DMS 273 (cell line): Measurements from ENCODE around the gene GREM1.

Experiments
- DNase-seq: peaks from one replicate; lab custom pipeline; 2025; ENCODE audit not compliant: unreplicated experiment; lab: John Stamatoyannopoulos, UW

Gene GREM1

DNA sequence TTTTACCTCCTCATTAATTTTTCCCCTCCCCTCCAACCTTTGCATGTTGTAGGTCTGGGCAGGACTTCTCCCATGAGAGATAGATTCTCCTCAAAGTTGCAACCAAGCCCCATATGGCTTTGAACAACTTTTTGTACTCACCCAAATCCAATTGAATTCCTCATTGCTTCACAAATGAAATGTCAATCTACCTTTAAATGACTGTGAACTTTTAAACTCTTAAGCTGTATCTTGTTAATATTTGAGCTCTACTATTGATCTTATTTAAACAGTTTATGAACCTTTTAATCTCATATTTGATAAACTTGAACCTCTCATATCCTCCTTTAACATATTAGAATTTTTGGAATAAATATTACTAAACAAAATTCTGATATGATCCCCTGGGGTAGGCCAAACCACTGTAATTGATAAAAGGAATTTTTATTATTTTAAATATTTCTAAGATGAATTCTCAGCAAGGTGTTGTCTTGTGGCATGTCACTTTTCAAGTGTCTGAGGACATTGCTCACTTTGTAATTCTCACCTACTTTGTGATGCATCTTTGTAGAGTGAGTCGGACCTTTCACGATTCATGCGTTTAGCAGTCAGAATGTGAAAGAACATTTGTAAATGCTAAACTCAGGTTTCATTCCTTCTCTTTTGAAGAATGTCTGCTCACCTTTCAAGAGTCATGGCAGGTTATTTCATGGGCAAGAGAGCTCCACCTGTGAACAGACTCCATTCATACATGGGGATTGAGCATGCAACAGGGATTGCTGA lies 23.4 kb upstream of the GREM1 start:
- DNase-seq, result no peak

- DNase-seq, result no peak
These were observed 18.9 kb upstream of the GREM1 start for GRCh38 chr15:32698773-32699390.

DNA sequence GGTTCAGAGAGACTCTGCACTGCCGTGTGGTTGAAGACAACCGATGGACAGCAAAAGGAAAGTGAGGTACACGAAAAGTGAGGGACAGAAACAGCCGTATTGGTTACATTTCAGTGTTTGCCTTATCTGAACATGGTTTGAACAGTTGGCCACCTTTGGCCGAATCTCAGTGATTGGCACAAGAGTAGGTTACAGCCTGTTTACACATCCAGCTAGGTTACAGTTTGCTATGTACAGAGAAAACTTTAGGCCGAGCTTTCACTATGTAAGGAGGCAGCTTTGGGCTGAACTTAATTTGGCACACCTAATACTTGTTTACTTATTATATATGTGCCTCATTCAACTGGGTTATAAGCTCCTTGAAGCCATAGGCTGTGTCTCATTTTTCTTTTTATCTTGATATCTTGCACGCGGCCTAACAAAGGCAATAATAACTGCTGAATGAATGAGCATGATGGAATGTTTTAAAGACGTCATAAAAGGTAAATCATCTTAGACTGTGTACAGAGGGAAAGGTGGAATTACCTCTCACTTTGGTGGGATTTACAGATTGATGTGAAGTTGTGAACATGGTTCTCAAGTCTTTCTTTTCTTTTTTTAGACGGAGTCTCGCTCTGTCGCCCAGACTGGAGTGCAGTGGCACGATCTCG lies 17.2 kb upstream of the GREM1 start:
- no peak for DNase-seq

DNA sequence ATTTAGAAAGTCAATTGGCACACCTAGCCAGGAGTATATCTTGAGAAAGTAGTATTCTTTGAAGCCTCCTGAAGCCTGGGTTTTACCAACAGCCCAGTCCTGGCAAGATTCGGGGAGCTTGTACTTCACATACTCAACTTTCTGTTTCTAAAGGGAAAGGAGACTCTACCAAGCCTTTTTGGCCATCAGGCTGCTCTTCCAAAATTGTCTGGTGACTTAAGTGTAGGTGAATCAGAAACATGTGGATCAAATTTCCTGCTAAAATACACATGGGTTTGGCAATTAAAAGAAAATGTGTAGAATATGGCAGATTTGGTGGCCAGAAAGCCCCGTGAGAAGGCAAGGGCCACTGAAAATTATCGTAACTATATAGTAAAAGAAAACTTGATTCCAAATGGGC lies 15.9 kb upstream of the GREM1 start:
- no peak for DNase-seq

GRCh38 chr15:32704395-32704981 lies 13.3 kb upstream of the GREM1 start:
- no peak for DNase-seq

DNA sequence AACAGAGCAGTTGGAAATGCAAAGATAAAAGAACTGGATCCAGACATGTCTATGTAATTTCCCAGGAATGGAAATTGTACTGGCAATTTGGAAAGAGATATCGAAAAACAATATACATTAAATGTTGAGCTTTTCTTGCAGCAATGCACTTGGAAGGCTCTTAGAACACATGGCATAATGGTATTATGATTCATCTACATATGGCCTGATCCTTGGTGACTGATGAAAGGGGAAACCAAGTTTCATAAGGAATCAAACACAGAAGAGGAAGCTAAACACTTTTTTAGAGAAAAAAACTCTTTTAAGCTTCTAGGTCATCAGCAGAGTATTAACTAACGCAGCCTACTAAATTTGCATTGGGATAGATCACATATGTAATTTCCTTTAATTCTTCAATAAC lies 12.4 kb upstream of the GREM1 start:
- no peak for DNase-seq

DNA sequence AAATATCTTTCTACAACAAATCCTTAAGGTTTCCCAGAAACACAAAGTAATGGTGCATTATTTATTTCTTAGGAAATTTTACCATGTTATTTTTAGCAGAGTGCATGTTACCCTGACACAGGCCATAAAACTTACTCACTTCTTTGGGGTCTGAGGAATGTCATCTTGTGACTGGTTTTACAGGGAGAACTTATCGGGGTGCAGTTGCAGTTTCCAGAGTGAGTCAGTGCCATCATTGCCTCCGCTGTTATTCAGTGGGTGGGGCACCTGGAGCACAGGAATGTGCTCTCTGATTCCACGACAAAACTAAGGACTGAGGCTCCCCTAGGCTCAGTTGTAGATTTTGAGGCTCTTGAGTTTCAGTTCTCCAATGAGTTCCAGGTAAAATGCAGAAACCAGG lies 11.1 kb upstream of the GREM1 start:
- no peak for DNase-seq

DNA sequence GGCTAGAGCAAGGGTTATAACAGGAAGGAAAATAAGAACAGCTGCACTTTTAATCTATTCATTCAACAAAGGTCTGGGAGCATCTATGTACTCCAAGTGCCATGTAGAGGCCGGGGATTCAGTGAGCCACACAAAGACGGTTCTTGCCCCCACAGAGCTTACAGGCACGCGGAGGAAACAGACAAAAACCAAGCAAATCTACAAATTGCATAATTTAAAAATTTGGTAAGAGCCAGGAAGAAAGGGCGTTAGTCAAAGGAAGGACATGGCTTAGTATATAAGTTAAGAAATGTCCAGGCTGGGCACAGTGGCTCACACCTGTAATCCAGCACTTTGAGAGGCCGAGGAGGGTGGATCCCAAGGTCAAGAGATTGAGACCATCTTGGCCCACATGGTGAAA lies 10.4 kb upstream of the GREM1 start:
- DNase-seq, result no peak

DNA sequence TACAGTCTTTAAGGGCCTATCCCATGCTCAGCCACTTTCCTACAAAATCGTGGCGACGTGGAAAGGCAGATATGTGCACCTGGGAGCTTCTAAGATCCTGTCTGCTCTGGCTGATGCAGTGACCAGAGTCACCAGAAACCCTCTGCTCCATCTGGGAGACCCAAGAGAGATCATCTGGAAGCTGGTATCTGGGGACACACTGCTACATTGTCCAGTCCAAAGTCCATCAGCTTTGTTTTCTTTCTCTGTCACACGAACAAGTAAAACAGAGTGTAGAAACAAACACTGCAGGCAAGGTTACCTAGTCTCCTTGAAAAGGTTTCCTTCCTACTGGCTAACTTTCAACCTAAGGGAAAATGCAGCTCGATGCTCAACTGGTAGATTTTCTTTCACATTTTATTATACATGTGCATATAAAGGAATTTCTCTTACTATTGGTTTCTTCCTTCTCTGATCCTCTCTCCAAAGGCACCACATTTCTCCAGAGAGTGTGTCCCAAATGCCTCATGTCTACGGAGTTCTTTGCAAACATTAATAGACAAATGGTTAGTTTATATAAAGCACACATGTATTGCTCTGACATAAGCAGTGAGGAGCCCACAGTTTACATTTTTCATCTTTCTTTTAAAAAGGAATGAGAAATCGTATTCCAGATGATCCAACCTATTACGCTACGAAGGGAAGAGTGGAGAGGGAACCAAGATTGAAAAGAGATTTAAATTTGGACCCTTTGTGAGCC lies 8.3 kb upstream of the GREM1 start:
- DNase-seq, result no peak

DNA sequence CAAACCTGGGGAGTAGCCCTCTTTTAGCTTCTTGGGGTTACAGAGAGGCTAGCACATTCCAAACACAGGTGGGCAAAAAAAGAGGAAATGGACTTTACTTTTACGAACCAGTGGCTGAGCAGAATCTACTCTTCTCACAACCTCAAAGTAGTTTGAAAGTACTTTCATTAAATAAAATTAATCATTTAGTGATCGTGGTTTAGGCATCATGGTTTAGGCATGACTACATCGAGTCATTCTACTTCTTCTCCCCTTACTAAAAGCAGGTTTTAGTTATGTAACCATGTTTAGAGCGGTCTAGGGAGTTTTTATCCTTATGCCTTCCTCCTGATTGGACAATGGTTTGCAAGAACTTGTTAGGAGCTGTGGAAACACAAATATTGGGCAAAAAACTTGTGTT lies 2.5 kb upstream of the GREM1 start:
- no peak for DNase-seq

DNA sequence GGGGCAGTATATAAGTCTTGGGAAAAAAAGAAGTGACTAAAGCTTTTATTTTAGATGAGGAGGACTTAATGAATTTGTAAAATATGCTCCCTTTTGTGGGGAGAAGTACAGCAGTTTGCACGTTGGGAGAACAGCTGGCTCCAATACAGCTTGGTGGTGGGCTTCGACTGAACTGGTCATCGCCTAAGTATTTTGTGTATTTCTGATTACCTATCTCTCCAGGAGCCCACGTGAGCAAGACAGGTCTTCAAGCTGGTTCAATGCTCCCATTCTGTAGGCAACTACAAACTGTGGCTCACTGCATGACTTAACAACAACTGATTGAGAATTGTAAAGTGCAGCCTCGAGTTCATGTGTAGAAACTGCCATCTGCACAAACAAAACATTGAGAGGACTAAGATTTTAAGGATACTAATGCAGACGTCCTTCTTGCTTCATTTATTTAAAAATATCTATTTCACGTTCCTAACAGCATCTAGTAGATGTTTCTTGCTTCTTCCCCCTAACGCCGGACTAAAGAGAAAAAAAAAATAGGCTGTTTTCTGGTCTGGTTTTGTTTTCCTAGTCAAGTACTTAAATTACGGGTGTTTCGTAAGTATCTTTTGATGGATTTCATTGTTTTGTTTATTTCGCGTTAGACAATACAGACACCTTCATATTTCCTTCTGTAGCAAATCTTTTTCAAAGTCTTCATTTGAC lies 1.4 kb upstream of the GREM1 start:
- DNase-seq, result no peak

GRCh38 chr15:32716915-32717425 lies 834 bp upstream of the GREM1 start:
- no peak for DNase-seq

- DNase-seq, result peak; percentile 48
These were observed 520 bp downstream of the GREM1 start for GRCh38 chr15:32718227-32718820.

GRCh38 chr15:32718821-32719716 lies 1.3 kb downstream of the GREM1 start:
- DNase-seq, result peak; percentile 36

- no peak for DNase-seq
These were observed 3.8 kb downstream of the GREM1 start for GRCh38 chr15:32721596-32721995.

DNA sequence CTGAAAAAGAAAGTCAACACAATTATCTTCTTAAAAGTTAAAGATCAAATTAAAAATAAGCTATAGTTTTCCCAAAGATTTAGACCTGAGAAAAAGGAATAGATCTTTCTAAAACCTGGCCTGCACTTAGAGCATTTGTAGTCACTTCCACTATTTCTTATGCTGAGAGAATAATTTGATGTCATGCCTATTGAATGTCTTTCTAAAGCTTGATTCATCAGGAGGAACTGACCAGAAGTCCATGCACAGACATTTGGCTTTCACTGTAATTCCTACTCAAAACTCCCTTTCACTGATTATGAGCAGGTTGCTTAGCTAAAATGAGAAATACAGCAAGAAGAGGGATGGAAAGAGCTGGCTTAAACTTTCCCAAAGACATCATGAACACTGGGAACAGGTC lies 4.3 kb downstream of the GREM1 start:
- DNase-seq, result no peak

DNA sequence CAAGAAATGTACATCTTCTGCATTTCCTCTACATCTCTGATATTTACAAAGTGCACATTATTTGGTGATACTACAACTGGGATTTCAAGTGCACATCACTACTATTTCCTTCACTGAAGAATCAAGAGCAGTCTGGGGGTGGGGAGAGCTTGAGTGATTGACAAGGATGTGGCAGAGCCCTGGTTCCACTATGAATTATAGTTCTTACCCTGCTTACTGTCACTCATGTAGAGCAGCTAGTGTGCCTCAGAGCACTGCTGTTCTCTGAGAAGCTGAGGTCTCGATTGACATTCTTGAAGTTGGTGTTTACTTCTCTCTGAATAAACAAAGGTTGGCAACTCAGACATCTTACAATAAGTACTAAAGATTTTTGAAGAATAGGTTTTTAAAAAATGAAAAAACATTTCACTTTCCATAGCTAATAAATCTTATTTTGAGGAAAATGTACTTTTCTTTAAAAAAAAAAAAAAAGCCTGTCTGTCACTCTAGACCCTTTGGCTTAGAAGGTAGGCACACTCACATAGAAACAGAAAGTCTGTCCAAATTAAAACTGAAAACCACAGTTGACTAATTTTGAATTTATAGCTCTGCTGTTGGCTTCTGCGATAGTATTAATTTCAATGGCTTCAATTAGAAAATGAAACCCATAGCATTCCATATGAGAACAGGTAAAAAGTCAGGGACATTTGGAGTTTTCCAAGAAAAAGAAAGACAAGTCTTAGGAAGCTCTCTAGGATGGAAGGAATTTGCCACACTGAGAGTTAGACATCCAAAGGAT lies 5.6 kb downstream of the GREM1 start:
- no peak for DNase-seq

DNA sequence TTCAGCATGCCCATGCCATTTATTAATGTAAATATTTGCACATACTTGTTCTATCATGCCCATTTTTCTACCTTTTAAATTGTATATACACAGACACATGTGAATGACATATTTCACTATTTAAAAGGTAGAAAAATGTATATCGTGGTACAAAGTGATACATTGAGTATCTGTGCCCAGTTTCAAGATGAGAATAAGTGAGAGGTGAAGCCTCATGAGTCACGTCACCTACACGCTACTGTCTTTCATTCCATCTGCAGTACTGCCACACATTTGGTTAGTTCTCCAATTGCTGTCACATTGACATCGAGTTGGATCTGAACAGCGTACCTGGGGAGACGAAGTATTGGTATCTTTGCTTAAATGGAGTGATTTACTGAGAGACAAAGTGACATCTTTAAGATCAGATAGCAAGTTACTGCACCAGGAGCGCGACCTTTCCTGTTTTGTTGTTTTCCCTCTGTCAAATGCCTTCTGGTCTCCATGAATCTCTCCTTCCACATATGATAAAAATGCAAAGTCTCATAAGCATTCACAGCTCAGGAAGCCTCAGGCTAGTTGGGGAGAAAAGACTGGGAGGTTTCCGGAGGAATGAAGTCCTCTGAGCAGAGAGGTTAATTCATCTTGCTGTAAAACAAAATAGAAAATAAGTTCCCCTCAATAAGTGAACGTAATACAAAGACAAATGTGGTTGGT lies 12.0 kb downstream of the GREM1 start:
- no peak for DNase-seq
